ENCODE data around the gene NEBL.

Gene NEBL

GRCh38 chr10:20903635-20904390, 6.7 kb upstream of the NEBL start:
- DNase-seq = no peak

GRCh38 chr10:20901110-20901509, 4.0 kb upstream of the NEBL start:
- no peak for DNase-seq

- DNase-seq = no peak
Observed at GRCh38 chr10:20898866-20899535, 1.9 kb upstream of the NEBL start.

GRCh38 chr10:20893297-20893696, 3.8 kb downstream of the NEBL start:
- DNase-seq = no peak

- no peak for DNase-seq
Observed at GRCh38 chr10:20892796-20893195, 4.3 kb downstream of the NEBL start.

GRCh38 chr10:20892011-20892585, 5.0 kb downstream of the NEBL start:
- no peak for DNase-seq

- DNase-seq = no peak
Observed at GRCh38 chr10:20891338-20891714, 5.8 kb downstream of the NEBL start.

- DNase-seq = no peak
Observed at GRCh38 chr10:20890491-20891337, 6.4 kb downstream of the NEBL start.

GRCh38 chr10:20890009-20890408, 7.1 kb downstream of the NEBL start:
- DNase-seq = no peak

- DNase-seq = no peak
Observed at GRCh38 chr10:20888620-20889330, 8.3 kb downstream of the NEBL start.

- DNase-seq = no peak
Observed at GRCh38 chr10:20887706-20888555, 9.2 kb downstream of the NEBL start.

- no peak for DNase-seq
Observed at GRCh38 chr10:20885678-20886077, 11.4 kb downstream of the NEBL start.

GRCh38 chr10:20883552-20883951, 13.6 kb downstream of the NEBL start:
- no peak for DNase-seq

- DNase-seq = no peak
Observed at GRCh38 chr10:20882091-20882490, 15.0 kb downstream of the NEBL start.

- no peak for DNase-seq
Observed at GRCh38 chr10:20879136-20879535, 18.0 kb downstream of the NEBL start.

- no peak for DNase-seq
Observed at GRCh38 chr10:20877986-20878983, 18.8 kb downstream of the NEBL start.

GRCh38 chr10:20877554-20877953, 19.6 kb downstream of the NEBL start:
- DNase-seq = no peak

GRCh38 chr10:20874261-20874660, 22.9 kb downstream of the NEBL start:
- DNase-seq = no peak

- no peak for DNase-seq
Observed at GRCh38 chr10:20871970-20872369, 25.1 kb downstream of the NEBL start.

- no peak for DNase-seq
Observed at GRCh38 chr10:20870834-20871233, 26.3 kb downstream of the NEBL start.
